Liver (tissue), 9 donors: Measurements from ENCODE around the gene NUDT14. TPM values are rescaled to one million over a fixed set of nuclear protein-coding genes. Genes with fewer than 3 reads are reported as not detected.

Source experiments
- DNase-seq: peaks from one replicate; pipeline ENCODE4 v3.0.0-alpha.2; 2017; ENCODE audit warnings: low spot score
- H3K27ac ChIP-seq, 2 donors: one replicate each; pipeline ENCODE4 v1.7.0; 2013; ENCODE audit warnings: inconsistent platforms in 2 of 2, low read length in 2 of 2, control low read depth in 1 of 2, low read depth in 1 of 2, mild to moderate bottlenecking in 1 of 2
- H3K27me3 ChIP-seq, 4 donors: one replicate each; pipeline versions ENCODE4 v1.6.1 to v1.7.0; 2013; ENCODE audit warnings: low read length in 3 of 4, inconsistent platforms in 1 of 4, mild to moderate bottlenecking in 1 of 4, moderate library complexity in 1 of 4; ENCODE audit not compliant: control insufficient read depth in 4 of 4, insufficient read depth in 4 of 4
- H3K36me3 ChIP-seq, 4 donors: one replicate each; pipeline versions ENCODE4 v1.6.1 to v1.7.0; 2013; ENCODE audit warnings: low read length in 3 of 4, mild to moderate bottlenecking in 3 of 4, low read depth in 1 of 4, moderate library complexity in 1 of 4; ENCODE audit not compliant: control insufficient read depth in 4 of 4, insufficient read depth in 3 of 4
- H3K4me1 ChIP-seq, 4 donors: one replicate each; pipeline versions ENCODE4 v1.6.1 to v1.7.0; 2013; ENCODE audit warnings: low read length in 3 of 4, mild to moderate bottlenecking in 3 of 4, moderate library complexity in 1 of 4; ENCODE audit not compliant: control insufficient read depth in 4 of 4, insufficient read depth in 4 of 4
- H3K4me3 ChIP-seq, 3 donors: one replicate each; pipeline versions ENCODE4 v1.6.1 to v1.7.0; 2013; ENCODE audit warnings: low read length in 3 of 3, control low read depth in 1 of 3, low read depth in 1 of 3, mild to moderate bottlenecking in 1 of 3
- H3K9ac ChIP-seq, 2 donors: one replicate each; pipeline ENCODE4 v1.7.0; 2013; ENCODE audit warnings: low read length in 2 of 2, mild to moderate bottlenecking in 2 of 2, moderate library complexity in 2 of 2, control low read depth in 1 of 2, low read depth in 1 of 2
- H3K9me3 ChIP-seq, 4 donors: one replicate each; pipeline versions ENCODE4 v1.6.1 to v1.7.0; 2013; ENCODE audit warnings: low read length in 3 of 4; ENCODE audit not compliant: control insufficient read depth in 4 of 4
- FOXA1 ChIP-seq: IDR thresholded peaks from 2 replicates; pipeline ENCODE4 v1.6.1; 2016; ENCODE audit warnings: antibody characterized with exemption
- FOXA2 ChIP-seq: IDR thresholded peaks from 2 replicates; pipeline ENCODE4 v1.6.1; 2016; ENCODE audit warnings: antibody characterized with exemption
- HNF4A ChIP-seq, 2 donors: conservative IDR thresholded peaks; 2 replicates each; pipeline ENCODE4 v1.6.1; 2016; ENCODE audit warnings: antibody characterized with exemption in 2 of 2, mild to moderate bottlenecking in 2 of 2
- HNF4G ChIP-seq: IDR thresholded peaks from 2 replicates; pipeline ENCODE4 v1.6.1; 2016; ENCODE audit warnings: antibody characterized with exemption
- JUND ChIP-seq, 2 donors: IDR thresholded peaks; 2 replicates each; pipeline ENCODE4 v1.6.1; 2016; ENCODE audit warnings: antibody characterized with exemption in 2 of 2
- NR2F2 ChIP-seq: IDR thresholded peaks from 2 replicates; pipeline ENCODE4 v1.6.1; 2016; ENCODE audit warnings: antibody characterized with exemption
- RAD21 ChIP-seq, 2 donors: IDR thresholded peaks; 2 replicates each; pipeline ENCODE4 v1.6.1; 2016; ENCODE audit warnings: antibody characterized with exemption in 2 of 2, mild to moderate bottlenecking in 2 of 2
- REST ChIP-seq: IDR thresholded peaks from 2 replicates; pipeline ENCODE4 v1.6.1; 2016; ENCODE audit warnings: antibody characterized with exemption, mild to moderate bottlenecking
- SP1 ChIP-seq: IDR thresholded peaks from 2 replicates; pipeline ENCODE4 v1.6.1; 2018; ENCODE audit warnings: antibody characterized with exemption, mild to moderate bottlenecking
- YY1 ChIP-seq: IDR thresholded peaks from 2 replicates; pipeline ENCODE4 v1.6.1; 2016; ENCODE audit warnings: antibody characterized with exemption, mild to moderate bottlenecking
- ZBTB33 ChIP-seq: IDR thresholded peaks from 2 replicates; pipeline ENCODE4 v1.6.1; 2016; ENCODE audit warnings: antibody characterized with exemption
- WGBS: extraction: QIAGEN DNeasy Blood & Tissue Kit; methylation state at CpG from one replicate; pipeline ENCODE4 v1.1.7; 2013; 5-methylcytosine and 5-hydroxymethylcytosine counted together
- polyA plus RNA-seq, 2 donors: library from polyadenylated mRNA; stranded (reverse) in 1 of 2; unstranded in 1 of 2; fragments of 200-250 nt in 1 of 2; fragments of >200 nt in 1 of 2; fragmentation: Nextera tagmentation in 1 of 2; extraction: Ambion mirVana in 1 of 2; gene quantifications; one replicate each; pipeline versions ENCODE4 v1.2.1 to v1.2.3, GENCODE V29; 2013 to 2015
- total RNA-seq, 2 donors: library from RNA; depleted of rRNA; stranded (reverse); fragments of >200 nt; gene quantifications; one replicate each; pipeline ENCODE4 v1.2.3, GENCODE V29; 2014
- TF ChIP-seq, protein P1 (sequence below): IDR thresholded peaks from 2 replicates; pipeline ENCODE4 v1.6.1; 2016; ENCODE audit warnings: antibody characterized with exemption
- donor health status: healthy.
- donor health status: healthy.
- donor health status: healthy.
- donor health status: healthy.
- donor health status: healthy.

NUDT14 gene
- total and polyA plus RNA-seq, 4 donors: 3.8 to 24.2 (median 8.0) TPM

- 94% methylated on average over 62 of the region's 62 CpGs for WGBS
- Histone ChIP-seq H3K4me3 (no peak overlapping the region), H3K9me3 (no peaks in the 10 kb centered on the region), H3K36me3 (no peaks in the 10 kb centered on the region), H3K9ac (no peak overlapping the region), H3K4me1 (no peaks in the 10 kb centered on the region), H3K27me3 (no peaks in the 10 kb centered on the region), H3K27ac (no peak overlapping the region)
- DNase-seq: no peak
- TF ChIP-seq RAD21 (IDR thresholded peaks at IDR 0.05) (no peak), ZBTB33 (no peak)
Measured at GRCh38 chr14:105147671-105148603, 33.2 kb downstream of the NUDT14 start.

DNA sequence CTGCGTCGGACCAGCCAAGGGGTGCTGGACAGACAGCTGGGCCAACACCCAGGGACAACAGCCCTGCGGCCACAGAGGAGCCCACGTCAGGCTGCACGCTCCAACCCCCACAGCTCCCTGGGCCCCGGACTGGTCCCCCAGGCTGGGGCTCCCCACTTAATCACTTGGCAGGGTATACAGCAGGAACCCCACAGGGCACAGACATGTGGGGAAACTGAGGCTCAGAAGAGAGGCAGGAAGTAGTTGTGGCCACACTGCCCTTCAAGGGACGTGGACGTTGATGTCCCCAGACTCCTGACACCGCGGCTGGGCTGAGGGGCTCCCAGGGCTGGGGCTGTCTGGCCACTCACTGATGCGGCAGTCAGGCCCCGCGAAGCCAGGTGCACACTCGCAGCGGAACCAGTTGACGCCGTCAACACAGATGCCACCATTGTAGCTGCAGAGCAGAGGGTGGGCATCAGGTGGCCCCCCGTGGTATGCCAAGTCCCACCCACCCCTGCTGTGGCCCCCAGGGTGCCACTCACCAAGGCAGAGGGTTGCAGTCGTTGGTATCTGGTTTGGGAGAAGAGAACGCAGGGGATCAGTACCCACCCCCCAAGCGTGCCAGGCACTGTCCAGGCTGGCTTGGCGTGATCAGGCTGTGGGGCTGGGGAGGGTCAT is 34.0 kb downstream of the NUDT14 start:
- Histone ChIP-seq H3K4me1 (no peaks in the 10 kb centered on the region), H3K36me3 (no peaks in the 10 kb centered on the region), H3K4me3 (no peak overlapping the region), H3K9ac (no peak overlapping the region), H3K9me3 (no peaks in the 10 kb centered on the region), H3K27ac (no peak overlapping the region), H3K27me3 (no peaks in the 10 kb centered on the region)
- no peak for DNase-seq
- no peak for TF ChIP-seq SP1
- TF ChIP-seq FOXA1: no peak
- TF ChIP-seq, protein P1, sequence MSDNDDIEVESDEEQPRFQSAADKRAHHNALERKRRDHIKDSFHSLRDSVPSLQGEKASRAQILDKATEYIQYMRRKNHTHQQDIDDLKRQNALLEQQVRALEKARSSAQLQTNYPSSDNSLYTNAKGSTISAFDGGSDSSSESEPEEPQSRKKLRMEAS: no peak
- no peak for TF ChIP-seq HNF4G
- no peak for TF ChIP-seq REST
- TF ChIP-seq HNF4A (conservative IDR thresholded peaks at IDR 0.05): no peak
- no peak for TF ChIP-seq YY1
- TF ChIP-seq NR2F2: no peak
- TF ChIP-seq FOXA2: no peak
- no peak for TF ChIP-seq RAD21 (IDR thresholded peaks at IDR 0.05)
- no peak for TF ChIP-seq JUND (IDR thresholded peaks at IDR 0.05)
- WGBS: 95% methylated on average over 22 of the region's 22 CpGs
